ENCODE results near the gene POFUT1. TPM values are rescaled to one million over a fixed set of nuclear protein-coding genes. Genes with fewer than 3 reads are reported as not detected.
"Not testable (repeated sequence)": the region's sequence is repeated elsewhere in the genome, so short reads cannot be mapped to it uniquely, and the experiment has no call there.

Gene POFUT1
- total RNA-seq, 1 experiment from 2014 or later, result 29.4 TPM

DNA sequence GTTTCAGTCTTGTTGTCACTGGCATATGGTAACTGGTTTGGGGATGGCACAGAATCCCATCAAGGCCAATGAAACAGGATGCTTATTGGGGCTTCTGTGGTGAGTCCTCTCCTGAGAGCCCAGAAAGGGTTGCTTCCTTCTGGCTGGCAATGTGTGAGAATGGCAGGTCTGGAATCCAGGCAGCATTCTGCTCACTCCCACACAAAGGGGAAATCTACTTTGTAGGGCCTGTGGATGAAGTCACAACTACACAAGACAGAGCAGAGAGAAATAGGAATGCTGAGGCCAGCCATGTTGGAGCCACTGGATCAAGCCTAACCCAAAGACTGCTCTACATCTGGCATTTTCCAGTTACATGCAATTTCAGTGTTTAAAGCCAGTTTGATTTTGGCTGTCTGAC lies 15.8 kb upstream of the POFUT1 start:
- ChIA-PET CTCF (no interaction called here), POLR2A (no interaction called here)
- Mint-ChIP-seq H3K27me3 (ENCODE audit: low read depth) (no peaks in the 10 kb centered on the region; the same call in 1 of the 2 replicates), H3K36me3 (peaks cover 19% of the 10 kb centered on the region), H3K9me3 (no peaks in the 10 kb centered on the region), H3K27ac (no peak overlapping the region), H3K4me3 (no peak overlapping the region), H3K4me1 (peaks cover 20% of the 10 kb centered on the region)
- TF ChIP-seq, protein P1, sequence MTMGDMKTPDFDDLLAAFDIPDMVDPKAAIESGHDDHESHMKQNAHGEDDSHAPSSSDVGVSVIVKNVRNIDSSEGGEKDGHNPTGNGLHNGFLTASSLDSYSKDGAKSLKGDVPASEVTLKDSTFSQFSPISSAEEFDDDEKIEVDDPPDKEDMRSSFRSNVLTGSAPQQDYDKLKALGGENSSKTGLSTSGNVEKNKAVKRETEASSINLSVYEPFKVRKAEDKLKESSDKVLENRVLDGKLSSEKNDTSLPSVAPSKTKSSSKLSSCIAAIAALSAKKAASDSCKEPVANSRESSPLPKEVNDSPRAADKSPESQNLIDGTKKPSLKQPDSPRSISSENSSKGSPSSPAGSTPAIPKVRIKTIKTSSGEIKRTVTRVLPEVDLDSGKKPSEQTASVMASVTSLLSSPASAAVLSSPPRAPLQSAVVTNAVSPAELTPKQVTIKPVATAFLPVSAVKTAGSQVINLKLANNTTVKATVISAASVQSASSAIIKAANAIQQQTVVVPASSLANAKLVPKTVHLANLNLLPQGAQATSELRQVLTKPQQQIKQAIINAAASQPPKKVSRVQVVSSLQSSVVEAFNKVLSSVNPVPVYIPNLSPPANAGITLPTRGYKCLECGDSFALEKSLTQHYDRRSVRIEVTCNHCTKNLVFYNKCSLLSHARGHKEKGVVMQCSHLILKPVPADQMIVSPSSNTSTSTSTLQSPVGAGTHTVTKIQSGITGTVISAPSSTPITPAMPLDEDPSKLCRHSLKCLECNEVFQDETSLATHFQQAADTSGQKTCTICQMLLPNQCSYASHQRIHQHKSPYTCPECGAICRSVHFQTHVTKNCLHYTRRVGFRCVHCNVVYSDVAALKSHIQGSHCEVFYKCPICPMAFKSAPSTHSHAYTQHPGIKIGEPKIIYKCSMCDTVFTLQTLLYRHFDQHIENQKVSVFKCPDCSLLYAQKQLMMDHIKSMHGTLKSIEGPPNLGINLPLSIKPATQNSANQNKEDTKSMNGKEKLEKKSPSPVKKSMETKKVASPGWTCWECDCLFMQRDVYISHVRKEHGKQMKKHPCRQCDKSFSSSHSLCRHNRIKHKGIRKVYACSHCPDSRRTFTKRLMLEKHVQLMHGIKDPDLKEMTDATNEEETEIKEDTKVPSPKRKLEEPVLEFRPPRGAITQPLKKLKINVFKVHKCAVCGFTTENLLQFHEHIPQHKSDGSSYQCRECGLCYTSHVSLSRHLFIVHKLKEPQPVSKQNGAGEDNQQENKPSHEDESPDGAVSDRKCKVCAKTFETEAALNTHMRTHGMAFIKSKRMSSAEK (CRISPR knock-in tag; IDR thresholded peaks at IDR 0.05; ENCODE audit: borderline replicate concordance), result no peak
- TF ChIP-seq MXD4 (CRISPR knock-in tag; IDR thresholded peaks at IDR 0.05; ENCODE audit: borderline replicate concordance) (no peak), FOXJ3 (CRISPR knock-in tag; IDR thresholded peaks at IDR 0.05; ENCODE audit: borderline replicate concordance) (no peak), GRHL2 (CRISPR knock-in tag; IDR thresholded peaks at IDR 0.05; ENCODE audit: insufficient replicate concordance, severe bottlenecking) (no peak)
- TF ChIP-seq, protein P2, sequence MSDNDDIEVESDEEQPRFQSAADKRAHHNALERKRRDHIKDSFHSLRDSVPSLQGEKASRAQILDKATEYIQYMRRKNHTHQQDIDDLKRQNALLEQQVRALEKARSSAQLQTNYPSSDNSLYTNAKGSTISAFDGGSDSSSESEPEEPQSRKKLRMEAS (CRISPR knock-in tag; IDR thresholded peaks at IDR 0.05), result no peak
- DNase-seq (ENCODE audit: low spot score) (no peak), ATAC-seq (no peak)

DNA sequence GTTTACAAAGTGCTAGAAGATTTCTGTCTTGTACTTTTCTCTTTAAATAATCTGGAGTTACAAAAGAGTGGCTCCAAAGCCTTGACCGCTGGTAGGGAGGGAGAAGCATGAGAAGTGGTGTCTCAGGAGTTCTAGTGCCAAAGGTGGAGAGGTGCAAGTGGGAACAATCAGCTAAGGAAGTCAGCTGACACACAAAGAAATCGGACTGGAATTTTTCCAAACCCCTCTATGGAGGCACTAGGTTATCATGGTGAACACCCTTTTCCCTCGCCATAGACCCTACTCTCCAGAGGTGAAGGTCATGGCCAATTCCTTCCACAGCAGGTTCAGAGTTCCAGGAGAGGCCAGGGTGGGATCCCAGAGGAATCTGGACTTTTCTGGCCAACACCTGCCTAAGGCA lies 15.0 kb upstream of the POFUT1 start:
- ChIA-PET POLR2A (no interaction called here), CTCF (no interaction called here)
- Mint-ChIP-seq H3K4me1 (peaks cover 20% of the 10 kb centered on the region), H3K27ac (no peak overlapping the region; the same call in 1 of the 2 replicates), H3K9me3 (no peaks in the 10 kb centered on the region), H3K27me3 (ENCODE audit: low read depth) (no peaks in the 10 kb centered on the region; the same call in 1 of the 2 replicates), H3K4me3 (no peak overlapping the region), H3K36me3 (peaks cover 28% of the 10 kb centered on the region)
- DNase-seq (ENCODE audit: low spot score), result no peak
- no peak for TF ChIP-seq ESRRA (CRISPR knock-in tag; IDR thresholded peaks at IDR 0.05; ENCODE audit: borderline replicate concordance)
- TF ChIP-seq, protein P3, sequence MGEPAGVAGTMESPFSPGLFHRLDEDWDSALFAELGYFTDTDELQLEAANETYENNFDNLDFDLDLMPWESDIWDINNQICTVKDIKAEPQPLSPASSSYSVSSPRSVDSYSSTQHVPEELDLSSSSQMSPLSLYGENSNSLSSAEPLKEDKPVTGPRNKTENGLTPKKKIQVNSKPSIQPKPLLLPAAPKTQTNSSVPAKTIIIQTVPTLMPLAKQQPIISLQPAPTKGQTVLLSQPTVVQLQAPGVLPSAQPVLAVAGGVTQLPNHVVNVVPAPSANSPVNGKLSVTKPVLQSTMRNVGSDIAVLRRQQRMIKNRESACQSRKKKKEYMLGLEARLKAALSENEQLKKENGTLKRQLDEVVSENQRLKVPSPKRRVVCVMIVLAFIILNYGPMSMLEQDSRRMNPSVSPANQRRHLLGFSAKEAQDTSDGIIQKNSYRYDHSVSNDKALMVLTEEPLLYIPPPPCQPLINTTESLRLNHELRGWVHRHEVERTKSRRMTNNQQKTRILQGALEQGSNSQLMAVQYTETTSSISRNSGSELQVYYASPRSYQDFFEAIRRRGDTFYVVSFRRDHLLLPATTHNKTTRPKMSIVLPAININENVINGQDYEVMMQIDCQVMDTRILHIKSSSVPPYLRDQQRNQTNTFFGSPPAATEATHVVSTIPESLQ (CRISPR knock-in tag; IDR thresholded peaks at IDR 0.05), result no peak
- TF ChIP-seq, protein P4, sequence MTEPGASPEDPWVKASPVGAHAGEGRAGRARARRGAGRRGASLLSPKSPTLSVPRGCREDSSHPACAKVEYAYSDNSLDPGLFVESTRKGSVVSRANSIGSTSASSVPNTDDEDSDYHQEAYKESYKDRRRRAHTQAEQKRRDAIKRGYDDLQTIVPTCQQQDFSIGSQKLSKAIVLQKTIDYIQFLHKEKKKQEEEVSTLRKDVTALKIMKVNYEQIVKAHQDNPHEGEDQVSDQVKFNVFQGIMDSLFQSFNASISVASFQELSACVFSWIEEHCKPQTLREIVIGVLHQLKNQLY (CRISPR knock-in tag; IDR thresholded peaks at IDR 0.05), result no peak
- ATAC-seq, result no peak

DNA sequence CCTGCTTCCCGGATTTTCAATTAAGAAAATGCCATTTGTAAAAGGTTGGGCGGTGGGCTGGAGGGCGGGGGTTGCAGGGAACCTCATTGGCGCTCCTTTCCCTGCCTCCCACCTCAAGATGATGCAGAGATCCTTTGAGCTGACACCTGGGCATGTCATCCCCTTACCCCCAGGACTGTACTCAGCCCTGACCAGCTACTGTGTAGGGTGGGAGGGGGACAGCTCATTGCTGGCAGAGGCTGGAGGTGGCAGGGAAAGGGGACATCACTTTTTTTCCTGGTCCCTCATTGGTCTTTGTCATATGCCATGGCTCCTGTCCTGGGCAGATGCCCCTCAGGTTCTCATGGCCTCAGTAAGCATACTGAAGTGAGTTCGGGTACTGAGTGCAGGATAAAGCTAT lies 14.3 kb upstream of the POFUT1 start:
- H3K4me3 Mint-ChIP-seq; H3K27me3 Mint-ChIP-seq (ENCODE audit: low read depth); DNase-seq (ENCODE audit: low spot score); POLR2A ChIA-PET; H3K27ac Mint-ChIP-seq; H3K9me3 Mint-ChIP-seq; ATAC-seq; CTCF ChIA-PET: not testable (repeated sequence)
- H3K4me1 Mint-ChIP-seq, result peaks cover 20% of the 10 kb centered on the region
- H3K36me3 Mint-ChIP-seq, result peaks cover 31% of the 10 kb centered on the region

DNA sequence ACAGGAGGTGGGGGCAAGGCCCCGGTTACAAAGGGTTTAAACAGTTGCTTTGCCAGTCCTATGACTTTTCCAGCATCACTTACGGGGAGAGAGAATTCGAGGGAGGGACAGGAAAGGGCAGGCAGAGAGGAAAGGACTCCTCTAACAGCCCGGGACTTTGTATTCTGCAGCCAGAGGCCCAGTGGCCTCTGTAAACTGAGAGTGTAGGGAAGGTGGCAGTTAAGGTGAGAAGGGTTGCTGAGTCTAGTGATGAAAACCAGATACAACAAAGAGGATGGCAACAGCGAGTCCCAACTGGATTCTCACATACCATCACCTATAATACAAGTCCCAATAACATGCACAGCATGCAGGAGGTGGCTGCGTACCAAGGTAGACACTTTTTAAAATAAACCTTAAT lies 13.7 kb upstream of the POFUT1 start:
- Mint-ChIP-seq H3K9me3 (no peaks in the 10 kb centered on the region), H3K27me3 (ENCODE audit: low read depth) (no peaks in the 10 kb centered on the region), H3K4me3 (no peak overlapping the region), H3K27ac (no peak overlapping the region), H3K36me3 (peaks cover 37% of the 10 kb centered on the region), H3K4me1 (peaks cover 15% of the 10 kb centered on the region)
- POLR2A ChIA-PET, result no interaction called here
- CTCF ChIA-PET, result no interaction called here
- DNase-seq (ENCODE audit: low spot score) (no peak), ATAC-seq (no peak)
- TF ChIP-seq, protein P5, sequence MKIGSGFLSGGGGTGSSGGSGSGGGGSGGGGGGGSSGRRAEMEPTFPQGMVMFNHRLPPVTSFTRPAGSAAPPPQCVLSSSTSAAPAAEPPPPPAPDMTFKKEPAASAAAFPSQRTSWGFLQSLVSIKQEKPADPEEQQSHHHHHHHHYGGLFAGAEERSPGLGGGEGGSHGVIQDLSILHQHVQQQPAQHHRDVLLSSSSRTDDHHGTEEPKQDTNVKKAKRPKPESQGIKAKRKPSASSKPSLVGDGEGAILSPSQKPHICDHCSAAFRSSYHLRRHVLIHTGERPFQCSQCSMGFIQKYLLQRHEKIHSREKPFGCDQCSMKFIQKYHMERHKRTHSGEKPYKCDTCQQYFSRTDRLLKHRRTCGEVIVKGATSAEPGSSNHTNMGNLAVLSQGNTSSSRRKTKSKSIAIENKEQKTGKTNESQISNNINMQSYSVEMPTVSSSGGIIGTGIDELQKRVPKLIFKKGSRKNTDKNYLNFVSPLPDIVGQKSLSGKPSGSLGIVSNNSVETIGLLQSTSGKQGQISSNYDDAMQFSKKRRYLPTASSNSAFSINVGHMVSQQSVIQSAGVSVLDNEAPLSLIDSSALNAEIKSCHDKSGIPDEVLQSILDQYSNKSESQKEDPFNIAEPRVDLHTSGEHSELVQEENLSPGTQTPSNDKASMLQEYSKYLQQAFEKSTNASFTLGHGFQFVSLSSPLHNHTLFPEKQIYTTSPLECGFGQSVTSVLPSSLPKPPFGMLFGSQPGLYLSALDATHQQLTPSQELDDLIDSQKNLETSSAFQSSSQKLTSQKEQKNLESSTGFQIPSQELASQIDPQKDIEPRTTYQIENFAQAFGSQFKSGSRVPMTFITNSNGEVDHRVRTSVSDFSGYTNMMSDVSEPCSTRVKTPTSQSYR (CRISPR knock-in tag; IDR thresholded peaks at IDR 0.05), result no peak
